ENCODE data around the gene LARP6. TPM values are rescaled to one million over a fixed set of nuclear protein-coding genes. Genes with fewer than 3 reads are reported as not detected.
"Not testable (repeated sequence)": the region's sequence is repeated elsewhere in the genome, so short reads cannot be mapped to it uniquely, and the experiment has no call there.

Gene LARP6
- total RNA-seq, 1 experiment from 2014 or later, result 15.2 TPM

GRCh38 chr15:70815011-70815410 is 38.9 kb downstream of the LARP6 start:
- H3K4me3 Mint-ChIP-seq; POLR2A ChIA-PET; H3K27ac Mint-ChIP-seq; H3K4me1 Mint-ChIP-seq; H3K36me3 Mint-ChIP-seq; ATAC-seq; H3K27me3 Mint-ChIP-seq (ENCODE audit: low read depth); DNase-seq (ENCODE audit: low spot score): not testable (repeated sequence)
- peaks cover 17% of the 10 kb centered on the region for H3K9me3 Mint-ChIP-seq
- CTCF ChIA-PET, result interaction anchor here (0.6 to 2.2 kb wide), 2 partner anchors 10 to 20 kb away, joined by 3 to 7 read pairs; no protein-coding TSS in a partner anchor

- H3K36me3 Mint-ChIP-seq, result no peaks in the 10 kb centered on the region
- H3K27me3 Mint-ChIP-seq (ENCODE audit: low read depth), result no peaks in the 10 kb centered on the region; the same call in 1 of the 2 replicates
- H3K4me1 Mint-ChIP-seq, result peaks cover 9% of the 10 kb centered on the region
- no peak overlapping the region for H3K4me3 Mint-ChIP-seq
- no peak for DNase-seq (ENCODE audit: low spot score)
- no peak for TF ChIP-seq GABPB1 (CRISPR knock-in tag; IDR thresholded peaks at IDR 0.05)
- no peak for TF ChIP-seq IRF2 (CRISPR knock-in tag; IDR thresholded peaks at IDR 0.05; ENCODE audit: borderline replicate concordance, low read depth)
- no peak for TF ChIP-seq KAT7 (CRISPR knock-in tag; IDR thresholded peaks at IDR 0.05; ENCODE audit: borderline replicate concordance)
- no peak for TF ChIP-seq USF1 (CRISPR knock-in tag; IDR thresholded peaks at IDR 0.05)
- no peak for TF ChIP-seq HMGA2 (CRISPR knock-in tag; IDR thresholded peaks at IDR 0.05)
- TF ChIP-seq E2F4 (CRISPR knock-in tag; IDR thresholded peaks at IDR 0.05; ENCODE audit: borderline replicate concordance, low read depth), result no peak
- no peak for TF ChIP-seq SP1 (CRISPR knock-in tag; conservative IDR thresholded peaks at IDR 0.05)
- no peak for TF ChIP-seq SOX15 (CRISPR knock-in tag; IDR thresholded peaks at IDR 0.05)
- TF ChIP-seq ZNF416 (CRISPR knock-in tag; IDR thresholded peaks at IDR 0.05), result no peak
- no peak for TF ChIP-seq FOXP1 (CRISPR knock-in tag; IDR thresholded peaks at IDR 0.05; ENCODE audit: borderline replicate concordance)
- TF ChIP-seq PRRX2 (CRISPR knock-in tag; IDR thresholded peaks at IDR 0.05), result no peak
- no peak for TF ChIP-seq JAZF1 (CRISPR knock-in tag; IDR thresholded peaks at IDR 0.05)
- no peak for TF ChIP-seq IRF1 (CRISPR knock-in tag; IDR thresholded peaks at IDR 0.05)
- ChIA-PET POLR2A (no interaction called here), CTCF (interaction anchor here (0.6 to 4.3 kb wide), 9 partner anchors 12 to 243 kb away, joined by 3 to 33 read pairs (median 8); no protein-coding TSS in a partner anchor)
- no peak for ATAC-seq
- H3K9me3 Mint-ChIP-seq, result peaks cover 7% of the 10 kb centered on the region
- H3K27ac Mint-ChIP-seq, result no peak overlapping the region
These were observed 41.1 kb downstream of the LARP6 start for GRCh38 chr15:70812827-70813364.

GRCh38 chr15:70810916-70811578 is 42.9 kb downstream of the LARP6 start:
- no peak for DNase-seq (ENCODE audit: low spot score)
- H3K9me3 Mint-ChIP-seq, result peaks cover 7% of the 10 kb centered on the region
- H3K36me3 Mint-ChIP-seq, result no peaks in the 10 kb centered on the region
- H3K27ac Mint-ChIP-seq, result no peak overlapping the region
- no peak overlapping the region for H3K4me3 Mint-ChIP-seq
- TF ChIP-seq GABPB1 (CRISPR knock-in tag; IDR thresholded peaks at IDR 0.05) (no peak), JUN (CRISPR knock-in tag; IDR thresholded peaks at IDR 0.05) (no peak), PREB (CRISPR knock-in tag; IDR thresholded peaks at IDR 0.05; ENCODE audit: borderline replicate concordance) (no peak)
- H3K4me1 Mint-ChIP-seq, result peaks cover 9% of the 10 kb centered on the region
- CTCF ChIA-PET, result interaction anchor here (0.7 to 4.3 kb wide), 19 partner anchors 12 to 285 kb away, joined by 3 to 33 read pairs (median 4); partner anchors contain the start of gene UACA
- peak; percentile 56 for ATAC-seq
- no peaks in the 10 kb centered on the region; the same call in 1 of the 2 replicates for H3K27me3 Mint-ChIP-seq (ENCODE audit: low read depth)
- POLR2A ChIA-PET, result no interaction called here

All from WTC11 (cell line).